ENCODE data around the gene UNC13D.
"Not testable (repeated sequence)": the region's sequence is repeated elsewhere in the genome, so short reads cannot be mapped to it uniquely, and the experiment has no call there.

The UNC13D gene

DNA sequence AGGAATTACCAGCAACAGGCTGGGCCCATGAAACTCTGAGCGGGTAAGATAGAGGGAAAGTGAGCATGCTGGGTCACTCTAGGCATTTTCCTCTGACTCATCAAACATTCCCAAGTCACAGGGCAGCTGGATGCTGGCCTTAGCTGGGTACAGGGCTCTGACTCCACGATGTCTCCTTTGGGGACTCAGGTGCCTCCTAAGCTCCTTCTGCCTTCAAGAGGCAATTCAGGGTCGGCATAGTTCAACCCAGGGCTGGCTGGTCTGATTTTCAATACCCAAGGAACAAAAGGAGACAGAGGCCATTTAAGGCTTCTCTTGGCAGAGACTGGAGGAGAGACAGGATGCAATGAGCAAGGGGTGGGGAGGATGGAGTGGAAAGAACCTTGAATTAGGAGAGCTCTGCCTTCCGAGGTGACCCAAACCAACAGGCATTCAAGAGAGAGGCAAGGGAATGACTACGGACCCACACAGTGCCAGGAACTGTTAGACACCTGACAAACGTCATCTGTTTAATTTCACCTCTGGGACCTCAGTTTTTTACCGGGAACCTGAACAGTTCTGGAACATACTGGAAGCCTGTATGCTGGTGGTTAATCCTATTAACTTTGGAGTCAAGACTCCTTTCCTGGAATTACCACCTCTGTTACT lies 10.0 kb upstream of the UNC13D start:
- TF ChIP-seq, protein P1, sequence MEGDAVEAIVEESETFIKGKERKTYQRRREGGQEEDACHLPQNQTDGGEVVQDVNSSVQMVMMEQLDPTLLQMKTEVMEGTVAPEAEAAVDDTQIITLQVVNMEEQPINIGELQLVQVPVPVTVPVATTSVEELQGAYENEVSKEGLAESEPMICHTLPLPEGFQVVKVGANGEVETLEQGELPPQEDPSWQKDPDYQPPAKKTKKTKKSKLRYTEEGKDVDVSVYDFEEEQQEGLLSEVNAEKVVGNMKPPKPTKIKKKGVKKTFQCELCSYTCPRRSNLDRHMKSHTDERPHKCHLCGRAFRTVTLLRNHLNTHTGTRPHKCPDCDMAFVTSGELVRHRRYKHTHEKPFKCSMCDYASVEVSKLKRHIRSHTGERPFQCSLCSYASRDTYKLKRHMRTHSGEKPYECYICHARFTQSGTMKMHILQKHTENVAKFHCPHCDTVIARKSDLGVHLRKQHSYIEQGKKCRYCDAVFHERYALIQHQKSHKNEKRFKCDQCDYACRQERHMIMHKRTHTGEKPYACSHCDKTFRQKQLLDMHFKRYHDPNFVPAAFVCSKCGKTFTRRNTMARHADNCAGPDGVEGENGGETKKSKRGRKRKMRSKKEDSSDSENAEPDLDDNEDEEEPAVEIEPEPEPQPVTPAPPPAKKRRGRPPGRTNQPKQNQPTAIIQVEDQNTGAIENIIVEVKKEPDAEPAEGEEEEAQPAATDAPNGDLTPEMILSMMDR (IDR thresholded peaks at IDR 0.05; ENCODE audit: low read depth, low read length), result no peak
- in situ Hi-C loops (cut with HindIII; ENCODE audit: low sequenced_read_pairs), result no loop called here
- H3K4me3 ChIP-seq (ENCODE audit: low read depth, low read length), result peak overlapping the region; percentile 82
- DNase-seq (ENCODE audit: low read depth, low spot score), result peak; percentile 45

GRCh38 chr17:75853433-75853832 lies 9.2 kb upstream of the UNC13D start:
- in situ Hi-C loops (cut with HindIII; ENCODE audit: low sequenced_read_pairs), result no loop called here
- H3K4me3 ChIP-seq (ENCODE audit: low read depth, low read length), result no peak overlapping the region
- TF ChIP-seq, protein P1 (IDR thresholded peaks at IDR 0.05; ENCODE audit: low read depth, low read length), result no peak
- peak; percentile 55 for DNase-seq (ENCODE audit: low read depth, low spot score)

- in situ Hi-C loops (cut with HindIII; ENCODE audit: low sequenced_read_pairs); H3K4me3 ChIP-seq (ENCODE audit: low read depth, low read length); DNase-seq (ENCODE audit: low read depth, low spot score): not testable (repeated sequence)
Observed at GRCh38 chr17:75851693-75851991, 7.4 kb upstream of the UNC13D start.

DNA sequence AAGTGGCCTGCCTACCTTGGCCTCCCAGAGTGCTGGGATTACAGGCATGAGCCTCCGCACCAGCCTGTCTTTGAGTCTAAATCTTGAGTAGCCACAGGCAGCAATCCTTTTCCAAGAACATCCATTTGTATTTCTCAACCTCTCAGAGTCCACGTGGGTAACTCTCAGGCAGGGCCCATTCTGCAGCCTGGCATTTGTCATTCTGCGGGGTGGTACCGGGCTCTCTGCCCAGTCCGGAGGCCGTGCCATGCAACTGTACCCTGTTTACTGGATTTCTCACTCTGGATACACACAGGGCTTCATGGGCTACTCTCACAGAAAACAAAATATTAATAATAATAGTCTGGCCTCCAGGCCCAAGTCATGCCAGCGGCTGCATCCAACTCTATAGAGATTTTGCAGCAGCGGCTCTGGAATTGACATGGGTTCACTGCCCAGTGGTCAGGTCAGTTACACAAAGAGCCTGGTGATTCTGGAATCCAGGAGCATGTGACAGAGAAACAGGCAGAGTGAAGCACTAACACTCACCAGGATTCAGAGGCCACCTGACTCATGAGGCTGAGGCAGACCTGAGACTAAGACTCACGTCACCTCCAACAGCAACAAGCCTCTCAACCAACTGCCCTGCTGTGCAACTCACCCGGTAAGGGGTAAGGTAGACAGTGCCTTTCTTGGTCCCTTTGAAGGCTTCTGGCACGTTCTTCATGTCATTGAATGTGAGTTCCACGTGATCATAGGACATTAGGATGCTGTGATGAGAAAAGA lies 6.9 kb upstream of the UNC13D start:
- no peak overlapping the region for H3K4me3 ChIP-seq (ENCODE audit: low read depth, low read length)
- in situ Hi-C loops (cut with HindIII; ENCODE audit: low sequenced_read_pairs), result no loop called here
- peak; percentile 61 for DNase-seq (ENCODE audit: low read depth, low spot score)
- TF ChIP-seq, protein P1 (IDR thresholded peaks at IDR 0.05; ENCODE audit: low read depth, low read length), result no peak

GRCh38 chr17:75849724-75850123 lies 5.5 kb upstream of the UNC13D start:
- in situ Hi-C loops (cut with HindIII; ENCODE audit: low sequenced_read_pairs), result no loop called here
- TF ChIP-seq, protein P1 (IDR thresholded peaks at IDR 0.05; ENCODE audit: low read depth, low read length), result no peak
- H3K4me3 ChIP-seq (ENCODE audit: low read depth, low read length), result no peak overlapping the region
- no peak for DNase-seq (ENCODE audit: low read depth, low spot score)

GRCh38 chr17:75849279-75849646 lies 5.1 kb upstream of the UNC13D start:
- no peak overlapping the region for H3K4me3 ChIP-seq (ENCODE audit: low read depth, low read length)
- TF ChIP-seq, protein P1 (IDR thresholded peaks at IDR 0.05; ENCODE audit: low read depth, low read length), result no peak
- in situ Hi-C loops (cut with HindIII; ENCODE audit: low sequenced_read_pairs), result no loop called here
- DNase-seq (ENCODE audit: low read depth, low spot score), result no peak

DNA sequence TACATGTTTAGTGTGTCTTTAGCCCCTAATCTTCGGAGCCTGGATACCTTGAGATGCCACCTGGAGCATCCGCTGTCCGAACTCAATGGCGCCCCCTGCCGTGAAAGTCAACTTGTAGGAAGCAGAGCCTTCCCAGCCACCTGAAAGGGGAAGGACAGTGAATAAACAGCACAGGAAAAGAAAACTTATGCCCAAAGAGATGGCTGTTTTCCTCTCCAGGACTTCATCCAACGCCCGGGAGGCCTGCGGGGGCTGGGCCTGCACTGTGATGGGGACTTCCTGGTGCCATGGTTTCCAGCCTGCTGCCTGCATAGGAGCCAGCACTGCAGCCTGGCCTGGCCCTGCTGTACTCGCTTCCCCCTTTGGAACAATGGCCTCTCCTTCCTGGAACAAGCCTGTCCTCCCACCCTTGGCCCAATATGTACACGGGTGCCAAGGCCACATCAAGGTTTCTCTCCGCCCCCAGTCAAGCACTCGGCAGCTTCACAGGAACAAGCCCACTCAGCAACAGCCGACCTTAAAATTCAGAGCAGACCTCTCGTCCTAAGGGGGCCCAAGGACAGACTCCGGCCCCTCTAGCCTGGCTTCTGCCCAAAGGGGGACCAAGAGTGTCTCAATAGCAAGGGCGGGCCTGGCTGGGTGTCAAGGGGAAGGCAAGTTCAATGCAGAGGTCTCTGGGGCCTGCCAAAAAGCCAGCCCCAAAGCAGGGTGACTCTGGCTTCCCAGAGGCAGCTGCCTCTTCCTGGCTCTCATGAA lies 4.5 kb upstream of the UNC13D start:
- DNase-seq (ENCODE audit: low read depth, low spot score), result peak; percentile 30
- TF ChIP-seq, protein P1 (IDR thresholded peaks at IDR 0.05; ENCODE audit: low read depth, low read length), result peak; percentile 82
- H3K4me3 ChIP-seq (ENCODE audit: low read depth, low read length), result no peak overlapping the region
- in situ Hi-C loops (cut with HindIII; ENCODE audit: low sequenced_read_pairs), result no loop called here

Data from astrocyte of the spinal cord (primary cell).